ENCODE data around the gene LRP8. TPM values are rescaled to one million over a fixed set of nuclear protein-coding genes. Genes with fewer than 3 reads are reported as not detected.

The LRP8 gene
- total RNA-seq, 1 donor from 2014 or later = 8.4 TPM

DNA sequence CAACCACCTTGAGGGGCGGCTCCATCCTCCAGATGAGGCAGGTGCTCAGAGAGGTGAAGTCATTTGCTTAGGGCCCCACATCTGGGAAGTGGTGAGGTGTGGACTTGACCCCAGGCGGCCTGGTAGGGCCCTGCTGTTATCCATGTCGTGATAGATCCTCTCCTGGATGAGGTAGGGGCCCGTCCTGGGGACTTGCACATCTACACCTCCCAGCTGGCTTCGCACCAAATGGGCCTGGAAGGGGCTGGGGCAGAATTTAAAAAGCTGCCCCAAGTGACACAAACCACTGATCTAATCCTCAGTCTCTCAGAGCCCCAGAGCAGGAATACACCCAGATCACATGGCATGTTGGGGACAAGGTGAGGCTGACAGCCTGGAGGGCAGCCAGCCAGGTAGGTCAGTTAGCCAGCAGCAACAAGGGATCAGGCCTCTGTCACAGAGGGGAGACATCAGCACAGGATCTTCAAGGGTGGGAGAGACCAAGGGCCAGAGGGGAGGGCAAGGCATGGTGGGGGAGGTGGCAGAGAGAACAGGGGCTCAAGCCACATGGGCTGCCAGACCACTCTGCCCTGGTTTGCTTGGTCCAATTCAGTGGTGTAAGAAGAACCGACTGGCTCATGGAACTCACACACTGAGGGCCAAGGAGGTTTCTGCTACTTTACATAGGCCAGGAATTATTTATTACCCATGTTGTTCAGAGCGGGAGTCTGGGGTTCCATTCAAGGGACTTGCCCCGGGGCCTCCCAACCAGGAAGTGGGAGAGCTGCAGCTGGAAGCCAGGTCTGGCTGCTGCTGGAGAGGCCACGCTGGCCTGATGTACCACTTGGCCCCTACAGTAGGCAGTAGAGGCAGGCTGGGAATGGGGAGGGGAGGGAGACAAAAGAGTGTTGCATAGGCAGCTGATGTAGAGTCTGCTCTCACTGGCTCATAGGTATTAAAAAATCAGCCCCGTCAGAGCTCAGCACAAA is 12.1 kb downstream of the LRP8 start:
- DNase-seq (ENCODE audit: low read depth) (no peak), FAIRE-seq (no peak)
- H3K4me3 ChIP-seq (ENCODE audit: low read depth, low read length) = no peak overlapping the region
- TF ChIP-seq, protein P1, sequence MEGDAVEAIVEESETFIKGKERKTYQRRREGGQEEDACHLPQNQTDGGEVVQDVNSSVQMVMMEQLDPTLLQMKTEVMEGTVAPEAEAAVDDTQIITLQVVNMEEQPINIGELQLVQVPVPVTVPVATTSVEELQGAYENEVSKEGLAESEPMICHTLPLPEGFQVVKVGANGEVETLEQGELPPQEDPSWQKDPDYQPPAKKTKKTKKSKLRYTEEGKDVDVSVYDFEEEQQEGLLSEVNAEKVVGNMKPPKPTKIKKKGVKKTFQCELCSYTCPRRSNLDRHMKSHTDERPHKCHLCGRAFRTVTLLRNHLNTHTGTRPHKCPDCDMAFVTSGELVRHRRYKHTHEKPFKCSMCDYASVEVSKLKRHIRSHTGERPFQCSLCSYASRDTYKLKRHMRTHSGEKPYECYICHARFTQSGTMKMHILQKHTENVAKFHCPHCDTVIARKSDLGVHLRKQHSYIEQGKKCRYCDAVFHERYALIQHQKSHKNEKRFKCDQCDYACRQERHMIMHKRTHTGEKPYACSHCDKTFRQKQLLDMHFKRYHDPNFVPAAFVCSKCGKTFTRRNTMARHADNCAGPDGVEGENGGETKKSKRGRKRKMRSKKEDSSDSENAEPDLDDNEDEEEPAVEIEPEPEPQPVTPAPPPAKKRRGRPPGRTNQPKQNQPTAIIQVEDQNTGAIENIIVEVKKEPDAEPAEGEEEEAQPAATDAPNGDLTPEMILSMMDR (IDR thresholded peaks at IDR 0.05; ENCODE audit: insufficient read depth, low read length, severe bottlenecking) = no peak
- no peaks in the 10 kb centered on the region for H3K27me3 ChIP-seq (ENCODE audit: control insufficient read depth, insufficient read depth, low read length)
- peaks cover 14% of the 10 kb centered on the region for H3K36me3 ChIP-seq (ENCODE audit: control insufficient read depth, insufficient read depth, low read length)

GRCh38 chr1:53315046-53315445 is 12.8 kb downstream of the LRP8 start:
- DNase-seq (ENCODE audit: low read depth) (no peak), FAIRE-seq (no peak)
- no peak overlapping the region for H3K4me3 ChIP-seq (ENCODE audit: low read depth, low read length)
- TF ChIP-seq, protein P1 (IDR thresholded peaks at IDR 0.05; ENCODE audit: insufficient read depth, low read length, severe bottlenecking) = no peak
- H3K27me3 ChIP-seq (ENCODE audit: control insufficient read depth, insufficient read depth, low read length) = no peaks in the 10 kb centered on the region
- H3K36me3 ChIP-seq (ENCODE audit: control insufficient read depth, insufficient read depth, low read length) = peaks cover 14% of the 10 kb centered on the region

- FAIRE-seq = no peak
- no peaks in the 10 kb centered on the region for H3K27me3 ChIP-seq (ENCODE audit: control insufficient read depth, insufficient read depth, low read length)
- no peak overlapping the region for H3K4me3 ChIP-seq (ENCODE audit: low read depth, low read length)
- TF ChIP-seq, protein P1 (IDR thresholded peaks at IDR 0.05; ENCODE audit: insufficient read depth, low read length, severe bottlenecking) = no peak
- peaks cover 12% of the 10 kb centered on the region for H3K36me3 ChIP-seq (ENCODE audit: control insufficient read depth, insufficient read depth, low read length)
- DNase-seq (ENCODE audit: low read depth) = no peak
These were observed 13.3 kb downstream of the LRP8 start for GRCh38 chr1:53314606-53315005.

DNA sequence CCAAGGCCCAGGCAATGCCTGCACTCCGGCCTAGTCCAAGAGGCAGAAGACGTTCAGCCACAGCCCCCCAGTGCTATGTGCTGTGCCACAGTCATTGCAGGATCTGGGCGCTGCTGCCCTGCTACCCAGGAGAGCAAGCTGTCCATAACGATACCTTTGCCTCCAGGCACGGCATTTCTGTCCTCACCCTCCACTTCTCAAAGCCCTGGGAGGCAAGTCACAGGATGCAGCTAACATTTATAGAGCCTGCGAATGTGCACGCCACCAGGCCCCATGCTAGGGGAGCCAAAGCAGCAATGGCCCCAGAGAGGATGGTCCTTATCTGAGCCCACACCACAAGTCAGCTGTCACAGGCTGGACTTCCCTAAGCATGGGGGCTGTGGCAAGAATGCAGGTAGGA is 13.8 kb downstream of the LRP8 start:
- no peaks in the 10 kb centered on the region for H3K27me3 ChIP-seq (ENCODE audit: control insufficient read depth, insufficient read depth, low read length)
- no peak overlapping the region for H3K4me3 ChIP-seq (ENCODE audit: low read depth, low read length)
- TF ChIP-seq, protein P1 (IDR thresholded peaks at IDR 0.05; ENCODE audit: insufficient read depth, low read length, severe bottlenecking) = no peak
- no peak for DNase-seq (ENCODE audit: low read depth)
- FAIRE-seq = no peak
- peaks cover 12% of the 10 kb centered on the region for H3K36me3 ChIP-seq (ENCODE audit: control insufficient read depth, insufficient read depth, low read length)

DNA sequence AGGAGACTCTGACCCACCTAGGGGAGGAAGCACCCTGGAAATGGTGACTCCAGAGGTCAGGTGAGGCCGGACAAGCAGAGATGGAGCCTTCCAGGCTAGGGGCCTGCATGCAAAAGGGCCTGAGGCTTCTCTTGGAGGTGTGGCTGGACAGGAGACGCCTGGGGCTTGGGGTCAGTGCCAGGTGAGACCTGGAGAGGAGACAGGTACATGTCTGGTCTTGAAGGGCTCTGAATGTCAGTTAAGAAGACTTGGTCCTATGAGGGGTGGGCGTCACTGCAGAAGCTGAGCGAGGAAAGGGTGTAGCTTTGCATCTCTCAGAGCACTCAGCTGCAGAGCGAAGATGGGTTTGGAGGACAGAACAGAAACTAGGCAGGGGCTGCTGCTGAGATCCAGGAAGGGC is 14.3 kb downstream of the LRP8 start:
- FAIRE-seq (no peak), DNase-seq (ENCODE audit: low read depth) (no peak)
- no peaks in the 10 kb centered on the region for H3K27me3 ChIP-seq (ENCODE audit: control insufficient read depth, insufficient read depth, low read length)
- H3K4me3 ChIP-seq (ENCODE audit: low read depth, low read length) = no peak overlapping the region
- TF ChIP-seq, protein P1 (IDR thresholded peaks at IDR 0.05; ENCODE audit: insufficient read depth, low read length, severe bottlenecking) = no peak
- H3K36me3 ChIP-seq (ENCODE audit: control insufficient read depth, insufficient read depth, low read length) = peaks cover 12% of the 10 kb centered on the region

Measured in bronchial epithelial cell (primary cell).